Measurements from ENCODE around the gene UCN2. TPM values are rescaled to one million over a fixed set of nuclear protein-coding genes. Genes with fewer than 3 reads are reported as not detected.

UCN2 gene
- total and polyA plus RNA-seq, 2 donors (not counting 3 experiments of a cell fraction or from before 2014, with no cell fraction given), result 0.11 TPM; not detected in 1

DNA sequence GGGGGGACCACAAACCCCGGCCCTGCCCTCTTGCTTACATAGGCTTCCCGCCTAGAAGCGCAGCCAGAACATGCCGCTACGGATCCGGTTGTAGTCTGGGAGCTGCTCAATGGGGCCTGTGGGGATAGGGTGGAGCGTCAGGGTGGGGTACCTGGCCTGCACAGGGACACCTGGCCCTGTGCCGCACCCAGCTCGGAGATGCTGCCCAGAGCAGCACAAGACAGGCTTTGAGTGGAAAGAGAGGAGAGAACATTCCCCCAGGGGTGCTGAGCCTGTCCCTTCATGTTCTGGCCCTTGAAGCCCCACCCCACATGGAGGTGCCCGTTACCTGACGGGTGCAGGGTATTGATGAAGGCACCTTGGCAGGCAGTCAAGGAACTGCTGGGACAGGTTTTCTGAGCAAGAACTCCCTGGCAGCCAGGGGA lies 35.5 kb upstream of the UCN2 start:
- peaks cover 11 to 46% of the 10 kb centered on the region in 2 experiments for H3K36me3 ChIP-seq (ENCODE audit: control insufficient read depth in 2 of 2, extremely low read depth in 1 of 2, insufficient read depth in 2 of 2, low read length in 2 of 2)
- dilution Hi-C loops (cut with MboI; ENCODE audit: extremely low pct_ligation_motif_present, low sequenced_read_pairs) (no loop called here), intact Hi-C loops (cut with micrococcal nuclease) (no loop called here)
- H3K4me3 ChIP-seq (replicated peaks in 1 of 3; ENCODE audit: insufficient read depth in 1 of 3, low read depth in 1 of 3, low read length in 3 of 3), result no peak overlapping the region
- H3K27ac ChIP-seq (ENCODE audit: insufficient read depth, low read depth, low read length), result no peak overlapping the region
- peaks cover 6 to 9% of the 10 kb centered on the region in 2 experiments for H3K27me3 ChIP-seq (ENCODE audit: control insufficient read depth in 2 of 2, insufficient read depth in 2 of 2, low read length in 2 of 2)
- ChIA-PET CTCF (interaction anchor here (0.9 to 1.0 kb wide), 2 partner anchors 11 to 42 kb away, joined by 3 read pairs; no protein-coding TSS in a partner anchor), POLR2A (no interaction called here)
- H3K9me1 ChIP-seq (replicated peaks; ENCODE audit: control insufficient read depth, extremely low read depth, insufficient read depth, low read length), result no peaks in the 10 kb centered on the region
- H3K4me1 ChIP-seq (ENCODE audit: control insufficient read depth, extremely low read depth, insufficient read depth, low read length), result peaks cover 6% of the 10 kb centered on the region
- H3K9ac ChIP-seq (replicated peaks; ENCODE audit: extremely low read depth, insufficient read depth, low read length), result no peak overlapping the region
- DNase-seq (ENCODE audit: low read depth, low spot score) (no peak), FAIRE-seq (no peak)
- H3K4me2 ChIP-seq (ENCODE audit: insufficient read depth, low read length), result no peak overlapping the region
- H2AFZ ChIP-seq (ENCODE audit: low read depth, low read length), result no peak overlapping the region
- no peaks in the 10 kb centered on the region for H3K79me2 ChIP-seq (ENCODE audit: control insufficient read depth, insufficient read depth, low read length)
- H3K9me3 ChIP-seq (replicated peaks; ENCODE audit: control insufficient read depth, insufficient read depth, low read length), result no peaks in the 10 kb centered on the region
- no peak for TF ChIP-seq POLR2A (IDR thresholded peaks at IDR 0.05; ENCODE audit: low read depth, low read length)
- TF ChIP-seq MYC (IDR thresholded peaks at IDR 0.05; ENCODE audit: low read depth, low read length), result no peak
- TF ChIP-seq EZH2 (IDR thresholded peaks at IDR 0.05; ENCODE audit: borderline replicate concordance, low read depth, low read length, severe bottlenecking), result no peak
- TF ChIP-seq GATA2 (IDR thresholded peaks at IDR 0.05; ENCODE audit: insufficient read depth, insufficient read length, low read depth, low read length), result no peak
- TF ChIP-seq FOS (IDR thresholded peaks at IDR 0.05; ENCODE audit: borderline replicate concordance, insufficient read depth, low read length), result no peak
- TF ChIP-seq, protein P1, sequence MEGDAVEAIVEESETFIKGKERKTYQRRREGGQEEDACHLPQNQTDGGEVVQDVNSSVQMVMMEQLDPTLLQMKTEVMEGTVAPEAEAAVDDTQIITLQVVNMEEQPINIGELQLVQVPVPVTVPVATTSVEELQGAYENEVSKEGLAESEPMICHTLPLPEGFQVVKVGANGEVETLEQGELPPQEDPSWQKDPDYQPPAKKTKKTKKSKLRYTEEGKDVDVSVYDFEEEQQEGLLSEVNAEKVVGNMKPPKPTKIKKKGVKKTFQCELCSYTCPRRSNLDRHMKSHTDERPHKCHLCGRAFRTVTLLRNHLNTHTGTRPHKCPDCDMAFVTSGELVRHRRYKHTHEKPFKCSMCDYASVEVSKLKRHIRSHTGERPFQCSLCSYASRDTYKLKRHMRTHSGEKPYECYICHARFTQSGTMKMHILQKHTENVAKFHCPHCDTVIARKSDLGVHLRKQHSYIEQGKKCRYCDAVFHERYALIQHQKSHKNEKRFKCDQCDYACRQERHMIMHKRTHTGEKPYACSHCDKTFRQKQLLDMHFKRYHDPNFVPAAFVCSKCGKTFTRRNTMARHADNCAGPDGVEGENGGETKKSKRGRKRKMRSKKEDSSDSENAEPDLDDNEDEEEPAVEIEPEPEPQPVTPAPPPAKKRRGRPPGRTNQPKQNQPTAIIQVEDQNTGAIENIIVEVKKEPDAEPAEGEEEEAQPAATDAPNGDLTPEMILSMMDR (IDR thresholded peaks at IDR 0.05; ENCODE audit: extremely low read depth in 1 of 2, insufficient read depth in 1 of 2, low read depth in 1 of 2, low read length in 2 of 2), result no peak
- no peak for TF ChIP-seq JUN (IDR thresholded peaks at IDR 0.05; ENCODE audit: borderline replicate concordance, insufficient read depth, insufficient read length, low read depth)
- no peak for TF ChIP-seq POLR2AphosphoS5 (IDR thresholded peaks at IDR 0.05; ENCODE audit: insufficient read depth, low read depth, low read length)
- TF ChIP-seq, protein P2, sequence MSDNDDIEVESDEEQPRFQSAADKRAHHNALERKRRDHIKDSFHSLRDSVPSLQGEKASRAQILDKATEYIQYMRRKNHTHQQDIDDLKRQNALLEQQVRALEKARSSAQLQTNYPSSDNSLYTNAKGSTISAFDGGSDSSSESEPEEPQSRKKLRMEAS (IDR thresholded peaks at IDR 0.05; ENCODE audit: insufficient read depth, insufficient read length), result no peak
- H4K20me1 ChIP-seq (replicated peaks; ENCODE audit: control insufficient read depth, extremely low read depth, insufficient read depth, low read length), result no peaks in the 10 kb centered on the region
- BruUV-seq (replicated peaks), result no TSS peak
